ENCODE data around the gene CXCL5. TPM values are rescaled to one million over a fixed set of nuclear protein-coding genes. Genes with fewer than 3 reads are reported as not detected.

Gene CXCL5
- total and polyA plus RNA-seq, 4 donors, result 0.03 to 0.33 (median 0.14) TPM; not detected in 1

DNA sequence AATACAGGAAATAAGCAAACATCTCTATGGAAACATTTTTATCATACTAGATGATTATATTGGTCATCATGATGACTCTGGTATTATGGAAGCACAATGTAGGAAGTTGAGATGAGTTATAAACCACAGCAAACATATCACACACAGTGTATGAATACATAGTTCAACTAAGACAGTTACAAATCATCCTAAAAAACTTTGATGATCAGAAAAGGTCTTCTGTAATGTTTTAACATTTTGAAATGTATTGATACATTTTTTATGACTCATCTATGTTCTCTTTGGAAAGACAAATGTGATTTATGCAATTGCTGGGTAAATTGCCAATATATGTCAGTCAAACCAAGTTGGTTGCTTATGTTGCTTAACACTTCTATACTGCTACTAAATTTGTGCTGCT is 35.3 kb upstream of the CXCL5 start:
- Histone ChIP-seq H3K4me3 (ENCODE audit: low read depth in 1 of 3, low read length in 3 of 3) (no peak overlapping the region), H3K9me3 (ENCODE audit: control insufficient read depth in 4 of 4, low read length in 3 of 4) (no peaks in the 10 kb centered on the region), H3K4me1 (ENCODE audit: control insufficient read depth in 4 of 4, insufficient read depth in 4 of 4, low read length in 3 of 4) (peaks cover 0 to 8% (median 3%) of the 10 kb centered on the region in 4 donors), H3K36me3 (ENCODE audit: control insufficient read depth in 4 of 4, insufficient read depth in 3 of 4, low read depth in 1 of 4, low read length in 3 of 4) (no peaks in the 10 kb centered on the region), H3K9ac (ENCODE audit: low read depth in 1 of 2, low read length in 2 of 2) (no peak overlapping the region), H3K27me3 (ENCODE audit: control insufficient read depth in 4 of 4, insufficient read depth in 4 of 4, low read length in 3 of 4) (no peaks in the 10 kb centered on the region), H3K27ac (ENCODE audit: low read depth in 1 of 2, low read length in 2 of 2) (no peak overlapping the region)
- DNase-seq (ENCODE audit: low spot score), result no peak
- TF ChIP-seq HNF4A (conservative IDR thresholded peaks at IDR 0.05) (no peak), EGR1 (IDR thresholded peaks at IDR 0.05; ENCODE audit: low read depth in 2 of 2) (no peak), YY1 (IDR thresholded peaks at IDR 0.05) (no peak), TAF1 (conservative IDR thresholded peaks at IDR 0.05) (no peak), FOXA1 (IDR thresholded peaks at IDR 0.05) (no peak), JUND (IDR thresholded peaks at IDR 0.05) (no peak), HNF4G (IDR thresholded peaks at IDR 0.05) (no peak), RXRA (IDR thresholded peaks at IDR 0.05) (no peak), NR2F2 (IDR thresholded peaks at IDR 0.05) (no peak), RAD21 (IDR thresholded peaks at IDR 0.05) (no peak)
- TF ChIP-seq, protein P1, sequence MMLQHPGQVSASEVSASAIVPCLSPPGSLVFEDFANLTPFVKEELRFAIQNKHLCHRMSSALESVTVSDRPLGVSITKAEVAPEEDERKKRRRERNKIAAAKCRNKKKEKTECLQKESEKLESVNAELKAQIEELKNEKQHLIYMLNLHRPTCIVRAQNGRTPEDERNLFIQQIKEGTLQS (IDR thresholded peaks at IDR 0.05), result no peak
- TF ChIP-seq, protein P2, sequence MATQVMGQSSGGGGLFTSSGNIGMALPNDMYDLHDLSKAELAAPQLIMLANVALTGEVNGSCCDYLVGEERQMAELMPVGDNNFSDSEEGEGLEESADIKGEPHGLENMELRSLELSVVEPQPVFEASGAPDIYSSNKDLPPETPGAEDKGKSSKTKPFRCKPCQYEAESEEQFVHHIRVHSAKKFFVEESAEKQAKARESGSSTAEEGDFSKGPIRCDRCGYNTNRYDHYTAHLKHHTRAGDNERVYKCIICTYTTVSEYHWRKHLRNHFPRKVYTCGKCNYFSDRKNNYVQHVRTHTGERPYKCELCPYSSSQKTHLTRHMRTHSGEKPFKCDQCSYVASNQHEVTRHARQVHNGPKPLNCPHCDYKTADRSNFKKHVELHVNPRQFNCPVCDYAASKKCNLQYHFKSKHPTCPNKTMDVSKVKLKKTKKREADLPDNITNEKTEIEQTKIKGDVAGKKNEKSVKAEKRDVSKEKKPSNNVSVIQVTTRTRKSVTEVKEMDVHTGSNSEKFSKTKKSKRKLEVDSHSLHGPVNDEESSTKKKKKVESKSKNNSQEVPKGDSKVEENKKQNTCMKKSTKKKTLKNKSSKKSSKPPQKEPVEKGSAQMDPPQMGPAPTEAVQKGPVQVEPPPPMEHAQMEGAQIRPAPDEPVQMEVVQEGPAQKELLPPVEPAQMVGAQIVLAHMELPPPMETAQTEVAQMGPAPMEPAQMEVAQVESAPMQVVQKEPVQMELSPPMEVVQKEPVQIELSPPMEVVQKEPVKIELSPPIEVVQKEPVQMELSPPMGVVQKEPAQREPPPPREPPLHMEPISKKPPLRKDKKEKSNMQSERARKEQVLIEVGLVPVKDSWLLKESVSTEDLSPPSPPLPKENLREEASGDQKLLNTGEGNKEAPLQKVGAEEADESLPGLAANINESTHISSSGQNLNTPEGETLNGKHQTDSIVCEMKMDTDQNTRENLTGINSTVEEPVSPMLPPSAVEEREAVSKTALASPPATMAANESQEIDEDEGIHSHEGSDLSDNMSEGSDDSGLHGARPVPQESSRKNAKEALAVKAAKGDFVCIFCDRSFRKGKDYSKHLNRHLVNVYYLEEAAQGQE (IDR thresholded peaks at IDR 0.05), result no peak
- TF ChIP-seq, protein P3, sequence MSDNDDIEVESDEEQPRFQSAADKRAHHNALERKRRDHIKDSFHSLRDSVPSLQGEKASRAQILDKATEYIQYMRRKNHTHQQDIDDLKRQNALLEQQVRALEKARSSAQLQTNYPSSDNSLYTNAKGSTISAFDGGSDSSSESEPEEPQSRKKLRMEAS (IDR thresholded peaks at IDR 0.05), result no peak
- TF ChIP-seq, protein P4, sequence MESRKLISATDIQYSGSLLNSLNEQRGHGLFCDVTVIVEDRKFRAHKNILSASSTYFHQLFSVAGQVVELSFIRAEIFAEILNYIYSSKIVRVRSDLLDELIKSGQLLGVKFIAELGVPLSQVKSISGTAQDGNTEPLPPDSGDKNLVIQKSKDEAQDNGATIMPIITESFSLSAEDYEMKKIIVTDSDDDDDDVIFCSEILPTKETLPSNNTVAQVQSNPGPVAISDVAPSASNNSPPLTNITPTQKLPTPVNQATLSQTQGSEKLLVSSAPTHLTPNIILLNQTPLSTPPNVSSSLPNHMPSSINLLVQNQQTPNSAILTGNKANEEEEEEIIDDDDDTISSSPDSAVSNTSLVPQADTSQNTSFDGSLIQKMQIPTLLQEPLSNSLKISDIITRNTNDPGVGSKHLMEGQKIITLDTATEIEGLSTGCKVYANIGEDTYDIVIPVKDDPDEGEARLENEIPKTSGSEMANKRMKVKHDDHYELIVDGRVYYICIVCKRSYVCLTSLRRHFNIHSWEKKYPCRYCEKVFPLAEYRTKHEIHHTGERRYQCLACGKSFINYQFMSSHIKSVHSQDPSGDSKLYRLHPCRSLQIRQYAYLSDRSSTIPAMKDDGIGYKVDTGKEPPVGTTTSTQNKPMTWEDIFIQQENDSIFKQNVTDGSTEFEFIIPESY (IDR thresholded peaks at IDR 0.05), result no peak
- TF ChIP-seq, protein P5, sequence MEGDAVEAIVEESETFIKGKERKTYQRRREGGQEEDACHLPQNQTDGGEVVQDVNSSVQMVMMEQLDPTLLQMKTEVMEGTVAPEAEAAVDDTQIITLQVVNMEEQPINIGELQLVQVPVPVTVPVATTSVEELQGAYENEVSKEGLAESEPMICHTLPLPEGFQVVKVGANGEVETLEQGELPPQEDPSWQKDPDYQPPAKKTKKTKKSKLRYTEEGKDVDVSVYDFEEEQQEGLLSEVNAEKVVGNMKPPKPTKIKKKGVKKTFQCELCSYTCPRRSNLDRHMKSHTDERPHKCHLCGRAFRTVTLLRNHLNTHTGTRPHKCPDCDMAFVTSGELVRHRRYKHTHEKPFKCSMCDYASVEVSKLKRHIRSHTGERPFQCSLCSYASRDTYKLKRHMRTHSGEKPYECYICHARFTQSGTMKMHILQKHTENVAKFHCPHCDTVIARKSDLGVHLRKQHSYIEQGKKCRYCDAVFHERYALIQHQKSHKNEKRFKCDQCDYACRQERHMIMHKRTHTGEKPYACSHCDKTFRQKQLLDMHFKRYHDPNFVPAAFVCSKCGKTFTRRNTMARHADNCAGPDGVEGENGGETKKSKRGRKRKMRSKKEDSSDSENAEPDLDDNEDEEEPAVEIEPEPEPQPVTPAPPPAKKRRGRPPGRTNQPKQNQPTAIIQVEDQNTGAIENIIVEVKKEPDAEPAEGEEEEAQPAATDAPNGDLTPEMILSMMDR (IDR thresholded peaks at IDR 0.05; ENCODE audit: low read depth, low read length, missing input control), result no peak

DNA sequence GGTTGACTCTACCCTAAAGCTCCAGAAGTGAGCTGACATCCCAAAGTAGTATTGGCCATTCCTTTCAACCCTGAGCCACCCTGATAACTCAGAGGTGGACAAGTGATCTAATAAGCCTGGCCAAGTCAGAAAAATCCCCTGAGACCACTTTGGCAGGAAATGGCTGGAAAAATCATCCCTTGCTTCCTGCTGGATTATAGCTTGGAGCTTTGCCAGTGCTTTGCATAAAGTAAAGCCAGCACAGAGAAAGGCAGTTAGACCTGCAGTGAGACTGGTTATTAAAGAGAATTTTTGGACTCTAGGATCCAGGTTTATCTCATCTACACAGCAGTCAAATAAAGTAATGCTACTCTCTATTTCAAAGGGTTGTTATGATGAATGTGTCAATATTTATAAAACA is 33.6 kb upstream of the CXCL5 start:
- DNase-seq (ENCODE audit: low spot score), result no peak
- Histone ChIP-seq H3K36me3 (ENCODE audit: control insufficient read depth in 4 of 4, insufficient read depth in 3 of 4, low read depth in 1 of 4, low read length in 3 of 4) (no peaks in the 10 kb centered on the region), H3K9me3 (ENCODE audit: control insufficient read depth in 4 of 4, low read length in 3 of 4) (no peaks in the 10 kb centered on the region), H3K9ac (ENCODE audit: low read depth in 1 of 2, low read length in 2 of 2) (no peak overlapping the region), H3K27ac (ENCODE audit: low read depth in 1 of 2, low read length in 2 of 2) (no peak overlapping the region), H3K4me1 (ENCODE audit: control insufficient read depth in 4 of 4, insufficient read depth in 4 of 4, low read length in 3 of 4) (no peaks in the 10 kb centered on the region), H3K27me3 (ENCODE audit: control insufficient read depth in 4 of 4, insufficient read depth in 4 of 4, low read length in 3 of 4) (no peaks in the 10 kb centered on the region), H3K4me3 (ENCODE audit: low read depth in 1 of 3, low read length in 3 of 3) (no peak overlapping the region)
- TF ChIP-seq RAD21 (IDR thresholded peaks at IDR 0.05) (no peak), YY1 (IDR thresholded peaks at IDR 0.05) (no peak), NR2F2 (IDR thresholded peaks at IDR 0.05) (no peak)
